NCI-H187 (cell line): Measurements from ENCODE around the gene GDF10.

Experiments
- DNase-seq, 2 experiments: peaks; one replicate each; lab custom pipeline; 2025; lab: John Stamatoyannopoulos, UW

GDF10 gene

DNA sequence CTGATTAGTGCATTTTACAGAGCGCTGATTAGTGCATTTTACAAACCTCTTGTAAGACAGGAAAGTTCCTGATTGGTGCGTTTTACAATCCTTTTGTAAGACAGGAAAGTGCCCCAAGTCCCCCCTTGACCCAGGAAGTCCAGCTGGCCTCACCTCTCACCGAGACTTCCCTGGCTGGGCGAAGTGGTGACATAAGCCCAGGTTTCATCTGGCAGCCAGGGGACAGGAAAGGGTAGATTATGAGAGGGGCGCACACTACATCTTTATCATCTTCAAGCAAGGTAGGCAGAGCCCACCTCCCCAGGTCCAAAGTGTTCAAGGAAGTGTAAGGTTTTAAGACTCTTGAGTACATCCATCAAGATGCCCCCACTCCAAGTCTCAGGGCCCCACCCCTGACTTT is 5.5 kb upstream of the GDF10 start:
- no peak for DNase-seq

DNA sequence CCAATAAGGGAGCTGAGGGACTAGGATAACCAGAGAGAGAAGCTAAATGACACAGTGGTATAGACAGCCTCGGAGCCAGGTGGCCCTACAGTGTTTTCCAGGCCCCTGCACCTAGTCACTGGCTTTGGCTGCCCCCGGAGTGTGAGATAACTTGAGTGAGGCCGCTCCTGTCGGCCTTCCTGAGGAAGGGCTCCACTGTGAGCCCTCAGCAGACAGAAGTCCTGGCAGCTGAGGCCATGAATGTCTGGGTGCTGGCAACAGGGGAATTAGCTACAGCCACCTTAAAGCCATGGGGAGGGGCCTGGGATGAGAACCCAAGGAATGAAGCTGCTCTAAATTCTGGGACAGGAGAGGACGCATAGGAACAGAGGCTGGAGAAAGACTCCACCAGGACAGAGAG is 4.6 kb upstream of the GDF10 start:
- DNase-seq, result no peak

DNA sequence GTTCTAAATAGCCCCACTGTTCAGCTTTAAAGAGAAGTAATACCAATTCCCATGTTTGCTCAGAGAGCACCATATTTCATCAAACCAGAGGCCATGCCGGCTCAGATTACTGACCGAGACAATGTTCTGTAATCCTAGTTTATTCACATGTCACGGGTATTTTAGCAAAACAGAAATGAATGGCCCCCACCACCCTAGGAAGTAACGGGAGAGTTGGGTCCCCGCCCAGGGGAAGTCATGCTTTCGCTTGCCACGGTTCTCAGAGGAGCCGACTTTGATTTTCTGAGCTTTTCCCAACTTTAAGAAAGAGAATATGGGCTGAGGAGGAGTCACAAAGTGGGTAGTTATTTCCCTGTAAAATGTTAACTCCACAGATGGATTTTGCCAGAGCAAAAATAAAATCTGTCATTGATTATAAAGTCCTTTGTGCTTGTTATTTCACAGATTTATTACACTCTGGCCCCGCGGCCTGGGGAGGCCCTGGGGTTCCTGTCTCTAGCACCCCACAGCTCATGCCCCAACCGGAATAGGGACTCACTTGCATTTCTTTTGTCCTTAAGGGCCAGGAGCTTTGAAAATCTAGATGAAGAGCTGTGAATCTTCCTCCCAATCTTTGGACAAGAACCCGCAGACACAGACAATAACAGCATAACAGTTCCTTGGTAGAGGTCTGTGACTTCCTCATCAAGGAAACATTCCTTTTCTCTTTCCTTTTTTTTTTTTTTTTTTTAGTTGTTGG is 3.7 kb upstream of the GDF10 start:
- no peak for DNase-seq

DNA sequence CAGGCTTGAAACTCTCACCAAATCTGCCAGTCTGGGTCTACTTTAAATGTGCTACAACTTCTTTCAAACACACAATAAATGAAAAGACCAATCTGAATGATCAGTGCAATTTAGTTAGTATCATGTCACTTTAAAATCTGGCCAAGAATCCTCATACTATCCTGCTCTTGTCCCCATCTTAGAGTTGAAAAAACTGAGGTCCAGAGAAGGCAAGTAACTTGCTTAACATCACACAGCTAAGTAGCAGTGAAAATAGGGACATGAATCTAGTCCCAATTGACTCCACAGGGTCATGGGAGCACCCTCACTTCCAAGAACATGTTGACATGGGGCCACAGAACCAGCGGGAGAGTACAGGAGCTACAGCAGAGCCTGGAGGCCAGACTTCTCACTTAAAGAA is 3.1 kb upstream of the GDF10 start:
- DNase-seq, result no peak

DNA sequence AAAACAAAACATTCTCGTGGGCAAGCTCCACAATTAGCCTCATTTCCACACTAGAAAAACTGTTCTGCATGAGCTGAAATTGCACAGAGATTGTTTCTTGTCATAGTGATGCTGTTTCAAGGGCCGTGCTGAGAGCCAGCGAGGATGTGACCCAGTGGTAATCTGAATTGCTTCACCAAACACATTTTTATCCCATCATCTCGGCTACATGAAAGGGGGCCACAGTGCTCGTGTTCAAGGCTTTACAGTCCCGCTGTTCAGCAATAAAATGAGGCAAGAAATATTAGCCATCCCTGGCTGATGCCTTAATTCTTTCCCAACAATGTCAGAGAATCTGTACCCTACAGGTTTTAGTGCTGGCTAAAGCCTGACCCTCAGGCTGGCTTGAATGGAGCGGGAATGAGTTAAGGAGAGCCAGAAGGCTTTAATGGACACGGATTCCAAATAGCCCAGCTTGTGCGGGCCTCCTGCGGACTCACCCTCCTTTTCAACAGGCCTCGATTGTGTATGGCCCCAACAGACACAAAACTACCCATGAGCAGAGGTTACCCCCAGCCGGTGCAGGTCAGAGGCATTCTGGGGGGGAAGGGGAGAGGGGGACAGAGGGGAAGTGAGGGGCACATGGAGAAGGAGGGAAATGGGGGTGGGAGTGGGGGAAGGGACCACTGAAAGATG is 2.0 kb upstream of the GDF10 start:
- DNase-seq, result no peak

DNA sequence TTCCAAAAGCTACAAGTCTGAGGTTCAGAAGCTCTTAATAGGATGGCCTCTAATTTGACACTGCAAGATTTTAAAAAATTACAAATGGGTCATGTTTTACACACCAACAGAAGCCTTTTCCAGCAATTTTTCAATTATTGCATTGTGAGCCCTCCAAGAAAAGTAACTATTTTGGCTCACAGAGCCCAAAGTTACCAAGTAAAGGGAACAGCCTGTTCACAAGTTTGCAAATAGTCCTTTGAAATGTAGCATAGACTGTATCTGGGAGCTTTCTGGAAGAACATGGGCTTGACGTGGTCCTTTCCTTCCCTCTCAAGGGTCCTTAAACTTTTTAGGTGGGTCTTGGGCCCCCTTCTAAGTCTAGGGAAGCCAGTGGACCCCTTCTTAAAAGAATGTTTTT is 1.3 kb upstream of the GDF10 start:
- no peak for DNase-seq

DNA sequence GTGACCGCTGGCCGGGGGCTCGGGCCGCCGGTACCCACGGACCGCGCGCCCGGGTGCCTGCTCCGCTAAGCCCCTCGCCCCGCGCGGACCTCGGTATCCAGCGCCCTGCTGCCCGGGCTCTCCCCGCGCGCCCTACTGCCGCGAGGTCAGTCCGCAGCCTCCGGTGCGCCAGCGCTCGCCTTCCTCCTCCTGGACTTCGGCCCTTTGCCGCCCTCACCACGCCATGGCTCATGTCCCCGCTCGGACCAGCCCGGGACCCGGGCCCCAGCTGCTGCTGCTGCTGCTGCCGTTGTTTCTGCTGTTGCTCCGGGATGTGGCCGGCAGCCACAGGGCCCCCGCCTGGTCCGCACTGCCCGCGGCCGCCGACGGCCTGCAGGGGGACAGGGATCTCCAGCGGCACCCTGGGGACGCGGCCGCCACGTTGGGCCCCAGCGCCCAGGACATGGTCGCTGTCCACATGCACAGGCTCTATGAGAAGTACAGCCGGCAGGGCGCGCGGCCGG is 483 bp downstream of the GDF10 start:
- DNase-seq, result no peak

DNA sequence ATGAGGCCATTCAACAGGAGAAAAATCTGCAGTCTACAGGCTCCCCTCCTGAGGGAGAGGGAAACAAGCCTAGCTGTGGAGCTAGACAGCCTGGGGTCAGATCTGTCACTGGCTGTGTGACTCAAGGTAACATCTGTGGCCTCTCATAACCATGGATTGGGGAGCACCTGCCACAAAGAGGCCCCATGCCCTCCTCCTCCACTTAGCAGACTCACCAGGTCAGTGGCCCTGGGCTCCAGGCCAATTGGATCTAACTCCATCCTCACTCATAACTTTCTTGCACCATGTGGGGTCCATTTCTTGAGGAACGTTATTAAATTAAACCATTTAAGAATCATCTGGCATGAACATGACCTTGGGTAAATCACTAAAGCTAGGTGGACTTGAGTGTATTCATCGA is 1.8 kb downstream of the GDF10 start:
- no peak for DNase-seq

DNA sequence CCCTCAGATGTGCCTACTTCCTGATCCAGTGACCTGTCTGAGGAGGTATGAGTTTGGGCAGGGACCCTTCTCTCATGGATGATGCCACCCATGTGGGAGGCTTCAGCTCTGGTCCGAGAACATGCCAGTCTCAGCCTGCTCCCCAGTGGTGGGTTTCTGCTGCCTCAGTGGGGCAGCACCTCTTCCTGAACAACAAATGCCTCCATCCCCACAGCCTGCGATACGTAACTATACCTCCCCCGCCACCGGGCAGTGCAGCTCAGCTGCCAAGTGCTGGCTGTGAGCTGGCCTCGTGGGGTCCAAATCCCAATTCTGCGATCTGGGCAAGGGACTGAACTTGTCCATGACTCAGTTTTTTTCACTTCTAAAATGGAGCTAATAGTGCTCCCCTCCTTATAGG is 3.1 kb downstream of the GDF10 start:
- DNase-seq, result no peak

DNA sequence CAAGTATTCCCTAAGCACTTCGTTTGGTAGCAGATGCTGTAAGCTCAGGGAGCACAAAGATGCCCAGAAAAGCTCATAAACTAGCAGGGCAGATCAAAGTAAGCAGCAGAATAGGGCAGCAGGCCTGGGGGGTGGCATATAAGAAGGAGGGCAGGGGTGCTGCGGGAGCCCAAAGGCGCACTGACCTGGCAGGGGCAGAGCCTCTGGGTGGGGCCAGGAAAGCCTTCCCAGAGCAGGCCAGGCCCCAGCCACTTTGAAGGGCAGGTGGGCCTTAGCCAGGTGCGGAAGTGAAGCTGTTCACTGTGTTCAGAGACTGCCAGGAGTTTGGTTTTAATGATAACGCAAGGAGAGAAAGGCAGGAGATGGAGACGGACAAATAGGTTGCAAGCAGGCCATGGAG is 3.9 kb downstream of the GDF10 start:
- DNase-seq, result no peak

DNA sequence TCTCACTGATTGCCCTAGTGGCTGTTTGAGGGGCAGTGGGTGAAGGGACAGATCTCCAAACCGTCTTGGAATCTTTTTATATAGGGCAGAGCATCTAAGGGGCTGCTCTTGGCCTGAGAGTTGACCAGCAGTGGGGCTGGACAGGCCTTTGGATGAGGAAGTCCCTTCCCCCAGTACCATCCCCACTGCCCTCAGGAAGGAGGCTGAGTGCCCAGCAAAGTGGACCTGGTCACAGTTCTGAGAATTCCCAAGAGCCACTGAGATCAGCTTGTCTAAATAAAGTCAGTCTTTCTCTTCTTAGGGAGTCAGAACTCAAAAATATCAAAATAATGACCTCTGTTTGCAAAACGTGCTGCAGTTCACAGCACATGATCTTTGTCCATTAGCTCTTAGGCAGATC is 5.6 kb downstream of the GDF10 start:
- no peak for DNase-seq

DNA sequence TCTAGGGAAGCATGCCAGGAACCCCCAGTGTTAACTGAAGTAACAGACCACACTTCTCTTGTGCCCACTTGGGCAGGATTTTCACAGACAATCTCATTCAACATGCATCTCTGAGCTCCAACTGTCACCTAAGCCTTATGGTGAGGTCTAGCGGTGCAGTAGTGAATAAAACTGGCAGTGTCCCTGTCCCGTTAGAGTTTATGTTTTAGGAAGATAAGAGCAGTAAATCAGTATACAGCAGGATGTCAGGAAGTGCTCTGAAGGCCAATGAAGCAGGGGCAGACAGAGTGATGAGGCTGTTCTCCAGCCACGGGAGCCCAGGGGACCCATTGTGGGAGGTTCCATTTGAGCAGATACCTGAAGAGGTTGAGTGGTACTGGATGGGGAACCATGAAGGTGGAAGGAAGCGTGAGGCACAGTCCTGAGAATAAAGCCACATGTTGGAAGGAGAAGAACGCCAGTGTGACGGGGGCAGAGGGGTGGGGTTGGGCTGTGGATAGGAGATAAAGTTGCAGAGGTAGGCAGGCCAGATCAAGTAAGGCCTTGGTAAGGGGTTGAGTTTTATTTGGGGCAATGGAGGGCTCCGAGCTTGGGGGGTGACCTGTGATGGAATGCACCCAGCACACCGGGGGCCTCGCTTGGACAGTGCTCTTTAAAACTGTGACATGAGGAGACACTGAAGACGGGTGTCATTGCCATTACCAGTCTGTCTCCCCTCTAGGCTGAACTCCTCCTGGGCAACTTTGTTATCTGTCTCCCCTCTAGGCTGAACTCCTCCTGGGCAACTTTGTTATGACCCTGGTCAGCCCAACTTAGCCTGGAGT is 6.6 kb downstream of the GDF10 start:
- no peak for DNase-seq

DNA sequence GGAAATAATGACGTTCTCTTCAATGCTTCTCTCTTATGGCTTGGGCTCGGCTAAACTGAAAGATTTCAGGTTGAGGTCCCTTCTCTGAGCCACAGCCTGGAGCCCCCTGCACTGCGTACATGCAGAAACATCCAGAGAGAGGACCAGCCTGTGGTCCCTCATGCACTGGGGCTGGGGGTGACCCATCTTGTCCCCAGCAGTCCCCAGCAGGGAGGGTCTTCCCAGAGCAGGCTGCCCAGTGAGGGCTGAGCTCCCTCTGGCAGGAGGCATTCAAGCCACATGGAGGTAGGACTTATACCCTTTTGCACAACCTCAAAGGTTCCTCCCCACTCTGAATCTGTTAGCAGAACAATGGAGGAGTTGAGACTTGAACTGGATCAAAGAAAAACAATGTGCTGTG is 7.4 kb downstream of the GDF10 start:
- DNase-seq, result no peak

DNA sequence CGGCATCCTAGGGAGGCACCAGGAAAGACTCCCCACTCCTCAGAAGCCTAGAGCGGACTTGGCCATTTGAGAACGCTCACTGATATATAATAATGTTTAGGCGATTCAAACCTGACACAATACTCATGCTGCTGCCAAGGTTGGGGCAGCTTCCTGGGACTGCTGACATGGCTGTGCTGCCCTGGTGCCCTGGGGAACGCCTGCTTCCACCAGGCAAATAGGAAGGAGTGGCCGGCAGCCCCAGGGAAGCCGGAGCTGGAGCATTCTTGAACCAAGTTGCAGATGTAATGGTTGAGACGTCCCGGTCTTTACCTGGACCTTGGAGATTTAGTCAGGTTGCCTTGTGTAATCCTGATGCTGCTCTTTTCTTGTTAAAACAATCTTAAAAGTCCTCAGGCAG is 8.8 kb downstream of the GDF10 start:
- DNase-seq, result no peak

DNA sequence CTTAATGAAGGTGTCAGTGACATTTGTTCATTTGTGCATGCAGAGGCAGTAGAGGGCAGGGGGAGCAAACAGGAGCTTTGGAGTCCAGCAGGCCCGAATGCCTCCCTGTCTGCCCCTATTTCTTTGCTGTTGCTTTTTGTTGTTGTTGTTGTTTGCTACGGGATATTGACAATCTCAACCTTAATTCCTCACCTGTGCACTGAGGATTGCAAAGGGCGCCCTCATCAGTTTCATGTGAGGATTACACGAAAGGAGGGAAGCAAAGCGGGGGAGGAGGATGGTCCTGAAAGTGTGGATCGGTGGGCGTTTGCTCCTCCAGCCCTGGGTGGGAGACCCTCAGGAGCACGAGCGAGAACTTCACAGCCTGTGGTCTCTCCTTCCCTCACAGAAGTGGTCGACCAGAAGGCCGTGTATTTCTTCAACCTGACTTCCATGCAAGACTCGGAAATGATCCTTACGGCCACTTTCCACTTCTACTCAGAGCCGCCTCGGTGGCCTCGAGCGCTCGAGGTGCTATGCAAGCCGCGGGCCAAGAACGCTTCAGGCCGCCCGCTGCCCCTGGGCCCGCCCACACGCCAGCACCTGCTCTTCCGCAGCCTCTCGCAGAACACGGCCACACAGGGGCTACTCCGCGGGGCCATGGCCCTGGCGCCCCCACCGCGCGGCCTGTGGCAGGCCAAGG is 9.6 kb downstream of the GDF10 start:
- DNase-seq, result no peak

DNA sequence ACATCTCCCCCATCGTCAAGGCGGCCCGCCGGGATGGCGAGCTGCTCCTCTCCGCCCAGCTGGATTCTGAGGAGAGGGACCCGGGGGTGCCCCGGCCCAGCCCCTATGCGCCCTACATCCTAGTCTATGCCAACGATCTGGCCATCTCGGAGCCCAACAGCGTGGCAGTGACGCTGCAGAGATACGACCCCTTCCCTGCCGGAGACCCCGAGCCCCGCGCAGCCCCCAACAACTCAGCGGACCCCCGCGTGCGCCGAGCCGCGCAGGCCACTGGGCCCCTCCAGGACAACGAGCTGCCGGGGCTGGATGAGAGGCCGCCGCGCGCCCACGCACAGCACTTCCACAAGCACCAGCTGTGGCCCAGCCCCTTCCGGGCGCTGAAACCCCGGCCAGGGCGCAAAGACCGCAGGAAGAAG is 10.1 kb downstream of the GDF10 start:
- no peak for DNase-seq

DNA sequence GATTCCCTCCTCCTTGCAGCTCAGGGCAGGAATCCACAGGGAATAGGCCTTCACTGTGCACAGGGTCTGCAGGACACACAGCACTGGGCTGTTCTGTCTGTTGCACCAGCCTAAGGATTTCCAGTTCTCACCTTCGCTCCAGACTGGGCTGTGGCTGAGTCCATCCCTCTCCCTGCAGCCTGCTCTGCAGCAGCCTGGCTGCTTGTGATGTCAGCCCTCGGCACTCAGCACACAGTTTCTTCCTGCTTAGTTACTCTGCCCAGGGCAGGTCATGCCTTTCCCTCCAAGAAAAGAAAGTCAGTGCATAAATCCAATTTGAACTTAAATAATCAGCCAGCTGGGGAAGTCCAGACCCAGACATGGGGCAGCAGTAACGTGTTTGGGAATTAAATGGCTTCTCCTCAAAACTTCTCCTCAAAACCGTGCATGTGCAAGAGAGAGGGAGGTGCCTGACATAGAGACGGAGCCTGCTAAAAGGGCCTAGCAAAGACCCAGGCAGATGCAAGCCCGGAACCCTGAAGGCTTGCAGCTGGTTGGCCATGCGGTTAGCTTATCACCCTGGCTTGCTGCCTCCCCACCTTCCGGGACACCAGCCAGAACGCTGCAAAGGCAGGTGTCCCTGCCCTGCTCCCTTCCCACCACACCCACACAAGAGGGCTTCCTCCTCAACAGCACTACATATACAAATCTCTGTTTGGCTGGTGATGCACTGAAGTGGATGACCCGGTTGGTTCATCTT is 11.4 kb downstream of the GDF10 start:
- no peak for DNase-seq

DNA sequence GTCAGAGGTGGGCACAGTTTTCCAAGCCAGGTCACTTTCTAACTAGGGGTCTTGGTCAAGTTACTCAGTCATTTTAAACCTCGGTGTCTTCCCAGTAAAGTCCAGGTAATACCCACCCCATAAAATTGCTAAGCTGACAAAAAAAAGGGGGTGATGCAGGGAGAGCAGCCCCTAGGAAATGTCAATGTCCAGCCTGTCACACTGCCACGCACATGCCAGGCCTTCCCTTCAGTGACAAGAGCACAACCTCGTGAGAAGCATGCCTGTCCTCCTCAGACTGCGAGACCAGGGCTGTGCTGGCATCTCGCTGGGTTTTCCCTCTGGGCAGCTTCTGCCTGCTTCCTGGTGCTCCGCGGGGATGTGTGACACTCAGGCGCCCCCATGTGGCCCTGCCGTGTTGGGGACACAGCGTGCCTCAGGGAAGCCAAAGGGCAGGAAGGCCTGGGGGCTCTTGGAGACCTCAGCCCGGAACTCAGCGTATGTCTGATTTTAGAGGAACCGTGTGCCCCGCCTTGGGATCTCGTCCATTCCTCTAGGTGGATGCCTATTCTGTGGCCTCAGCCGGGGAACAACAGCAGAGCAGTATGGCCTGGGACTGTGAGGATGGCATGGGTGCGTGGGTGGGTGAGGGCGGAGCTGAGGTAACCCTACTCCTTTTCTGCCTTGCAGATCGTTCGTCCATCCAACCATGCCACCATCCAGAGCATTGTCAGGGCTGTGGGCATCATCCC is 12.1 kb downstream of the GDF10 start:
- DNase-seq, result no peak

DNA sequence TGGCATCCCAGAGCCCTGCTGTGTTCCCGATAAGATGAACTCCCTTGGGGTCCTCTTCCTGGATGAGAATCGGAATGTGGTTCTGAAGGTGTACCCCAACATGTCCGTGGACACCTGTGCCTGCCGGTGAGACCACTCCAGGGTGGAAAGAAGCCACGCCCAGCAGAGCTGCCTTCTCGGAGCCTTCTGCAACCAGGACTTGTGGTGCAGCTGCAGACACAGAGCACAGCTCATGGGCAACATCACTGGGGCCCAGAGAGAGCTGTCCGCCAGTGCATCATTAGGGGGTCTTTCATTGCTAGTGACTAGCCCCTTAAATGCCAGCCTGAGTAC is 12.6 kb downstream of the GDF10 start:
- DNase-seq, result no peak

DNA sequence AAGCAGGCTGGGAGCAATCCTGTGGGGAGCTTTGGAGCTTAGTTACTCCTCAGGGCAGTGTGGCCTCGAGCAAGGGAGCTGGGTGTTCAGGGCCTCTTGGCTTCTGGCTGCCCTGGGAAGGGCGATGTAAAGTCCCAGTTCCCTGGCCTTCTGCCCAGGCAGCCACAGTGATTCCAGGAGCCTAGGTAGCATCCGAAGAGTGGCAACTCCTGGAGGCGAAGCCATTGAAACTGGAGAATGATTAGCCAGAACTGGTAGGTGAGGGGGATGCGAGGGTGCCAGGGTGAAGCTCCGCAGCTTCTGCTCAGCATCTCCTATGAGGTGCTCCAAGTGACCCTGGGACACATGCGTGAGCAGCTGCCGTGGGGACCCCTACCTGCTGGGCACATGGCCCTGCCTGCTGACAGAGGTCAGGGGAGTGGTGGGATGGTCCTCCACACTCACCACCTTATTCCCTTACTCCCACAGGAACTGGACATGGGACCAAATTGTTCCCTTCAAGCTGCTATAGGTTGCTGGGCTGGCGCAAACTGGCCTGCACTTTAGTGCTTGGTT is 14.5 kb downstream of the GDF10 start:
- DNase-seq, result no peak

DNA sequence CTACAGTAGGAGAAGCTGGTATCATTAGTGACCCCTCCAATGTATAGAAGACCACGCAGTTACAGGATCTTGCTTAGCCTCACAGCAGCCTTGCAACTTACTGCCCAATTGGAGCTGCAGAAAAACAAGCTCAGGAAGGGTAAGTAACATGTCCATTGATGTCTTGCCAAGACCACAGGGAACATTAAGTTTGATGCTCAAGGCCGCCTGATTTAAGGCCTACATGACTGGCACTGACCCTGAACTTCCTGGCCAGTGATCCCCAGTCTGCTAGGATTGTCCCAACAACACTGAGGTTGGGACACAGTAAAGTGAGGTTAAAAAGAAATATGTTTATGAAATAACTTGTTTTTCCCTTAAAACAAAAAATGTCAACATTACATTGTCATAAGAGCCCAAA is 15.4 kb downstream of the GDF10 start:
- no peak for DNase-seq
